GM12878 (cell line): Measurements from ENCODE around the gene CLEC16A. TPM values are rescaled to one million over a fixed set of nuclear protein-coding genes. Genes with fewer than 3 reads are reported as not detected.

ENCODE experiments used
- ATAC-seq: fragments of 200-7000 bp; cut with Tn5 transposase; 3 replicates; pipeline ENCODE4 v1.9.1; 2020; ENCODE audit warnings: mild to moderate bottlenecking, moderate library complexity
- BruUV-seq: library from RNA; stranded (reverse); fragments of 400-500 nt; replicated peaks from 2 replicates; lab custom pipeline; 2021; lab: Mats Ljungman, UMichigan
- CTCF ChIA-PET: fragments of 300-600 bp; sonication (Branson Sonifier 250); formaldehyde crosslinking; extraction: SDS; loops from one replicate; lab custom pipeline; 2021; ENCODE audit warnings: inconsistent platforms; lab: Yijun Ruan, JAX
- POLR2A ChIA-PET: fragments of 350-600 bp; formaldehyde crosslinking; extraction: SDS; loops from one replicate; lab custom pipeline; 2021; ENCODE audit warnings: inconsistent platforms; lab: Charles Lee
- RAD21 ChIA-PET: fragments of 300-600 bp; sonication (Branson Sonifier 250); formaldehyde crosslinking; loops from one replicate; lab custom pipeline; 2023; ENCODE audit warnings: antibody characterized with exemption; ENCODE audit not compliant: unreplicated experiment; lab: Charles Lee
- SMC1A ChIA-PET: fragments of 300-600 bp; sonication (Branson Sonifier 250); formaldehyde crosslinking; loops from one replicate; lab custom pipeline; 2023; ENCODE audit not compliant: unreplicated experiment, uncharacterized antibody; lab: Charles Lee
- DNase-seq: peaks from one replicate; pipeline ENCODE4 v3.0.0-alpha.2; 2011; ENCODE audit warnings: low read depth, low spot score
- FAIRE-seq: peaks from 3 replicates; lab custom pipeline; 2011; peaks lifted over from hg19 to GRCh38; lab: Jason Lieb, UNC
- H2AFZ ChIP-seq: 2 replicates; pipeline ENCODE4 v1.6.0; 2011; ENCODE audit warnings: low read depth, low read length, control low read depth; ENCODE audit not compliant: control insufficient read depth
- H3K27ac ChIP-seq: 2 replicates; pipeline ENCODE4 v1.5.1; 2011; ENCODE audit warnings: control low read depth; ENCODE audit not compliant: control insufficient read depth, insufficient read depth
- H3K27me3 ChIP-seq, 2 experiments: replicated peaks in 1 of 2; 2 replicates each; pipeline versions ENCODE4 v1.6.0 to v1.6.1; 2011; ENCODE audit warnings: low read length in 1 of 2; ENCODE audit not compliant: control insufficient read depth in 2 of 2, insufficient read depth in 2 of 2
- H3K36me3 ChIP-seq, 2 experiments: 2 replicates each; pipeline ENCODE4 v1.5.1; 2011; ENCODE audit warnings: low read length in 1 of 2; ENCODE audit not compliant: control insufficient read depth in 2 of 2, insufficient read depth in 2 of 2
- H3K4me1 ChIP-seq: 2 replicates; pipeline ENCODE4 v1.6.1; 2011; ENCODE audit warnings: mild to moderate bottlenecking, low read length, moderate library complexity, mixed read lengths; ENCODE audit not compliant: control insufficient read depth, insufficient read depth
- H3K4me2 ChIP-seq: 2 replicates; pipeline ENCODE4 v1.6.0; 2011; ENCODE audit warnings: control low read depth; ENCODE audit not compliant: control insufficient read depth, insufficient read depth
- H3K4me3 ChIP-seq: fragments of 200-600 bp; sonication (generic); 2 replicates; pipeline ENCODE4 v1.5.1; 2016
- H3K79me2 ChIP-seq: 2 replicates; pipeline ENCODE4 v1.6.0; 2011; ENCODE audit warnings: low read length; ENCODE audit not compliant: control insufficient read depth, insufficient read depth
- H3K9ac ChIP-seq: 2 replicates; pipeline ENCODE4 v1.8.0; 2011; ENCODE audit warnings: low read length, control low read depth, mixed read lengths; ENCODE audit not compliant: control insufficient read depth, insufficient read depth
- H3K9me3 ChIP-seq: replicated peaks from 3 replicates; pipeline ENCODE4 v1.5.1; 2011; ENCODE audit warnings: mild to moderate bottlenecking, low read length; ENCODE audit not compliant: control insufficient read depth, insufficient read depth
- H4K20me1 ChIP-seq: 2 replicates; pipeline ENCODE4 v1.6.0; 2011; ENCODE audit not compliant: control insufficient read depth, insufficient read depth
- EED ChIP-seq: sonication (generic); IDR thresholded peaks from 2 replicates; pipeline ENCODE4 v1.6.1; 2016; ENCODE audit warnings: antibody characterized with exemption, low read depth
- FOXK2 ChIP-seq: fragments of 450-650 bp; IDR thresholded peaks from 2 replicates; pipeline ENCODE4 v1.6.1; 2017; ENCODE audit warnings: mild to moderate bottlenecking, moderate library complexity
- MTA2 ChIP-seq: fragments of 450-650 bp; IDR thresholded peaks from 2 replicates; pipeline ENCODE4 v1.6.1; 2016; ENCODE audit warnings: low read depth, mild to moderate bottlenecking, moderate library complexity
- TCF7 ChIP-seq: IDR thresholded peaks from 2 replicates; pipeline ENCODE4 v1.6.1; 2014; ENCODE audit warnings: antibody characterized with exemption, borderline replicate concordance
- WGBS: methylation state at CpG from one replicate; pipeline ENCODE4 v1.1.6; 2016; ENCODE audit warnings: low lambda C conversion rate; ENCODE audit not compliant: insufficient replicate concordance, insufficient coverage; ENCODE audit errors: missing lambda C conversion rate; 5-methylcytosine and 5-hydroxymethylcytosine counted together
- in situ Hi-C: fragments of 300-500 bp; cut with MboI; formaldehyde crosslinking; loops from 9 replicates; pipeline ENCODE4 v1.14.3; 2018; ENCODE audit warnings: mixed read lengths
- intact Hi-C: fragments of 100-400 bp; cut with micrococcal nuclease; formaldehyde crosslinking; loops from one replicate; pipeline ENCODE4 v1.14.2; 2022; ENCODE audit not compliant: unreplicated experiment
- polyA plus RNA-seq, 11 experiments: library from polyadenylated mRNA; depleted of rRNA in 4 of 11; unstranded in 6 of 11; stranded (reverse) in 5 of 11; fragments of >200 nt; fragmentation: Nextera tagmentation in 4 of 11; fragmentation: Illumina TruSeq in 1 of 11; extraction: Ambion mirVana in 4 of 11; extraction: Trizol in 1 of 11; gene quantifications; 1 replicate in 1 of 11; 2 replicates in 10 of 11; pipeline versions ENCODE4 v1.2.1 to v1.2.3, GENCODE V29; 2011 to 2016; ENCODE audit warnings: inconsistent platforms in 2 of 11, missing spikeins in 2 of 11, low read depth in 1 of 11
- total RNA-seq, 4 experiments: library from RNA; depleted of rRNA in 3 of 4; stranded (reverse); fragments of >200 nt in 3 of 4; fragmentation: Illumina TruSeq in 1 of 4; extraction: Trizol in 1 of 4; gene quantifications; 2 replicates each; pipeline versions ENCODE4 v1.2.1 to v1.2.3, GENCODE V29; 2013 to 2021
- TF ChIP-seq, protein P1 (sequence below): IDR thresholded peaks from 2 replicates; pipeline ENCODE4 v1.6.1; 2012; ENCODE audit warnings: low read length, inconsistent platforms

CLEC16A gene
- total and polyA plus RNA-seq, 10 of the 15 experiments (the other 5 are each of a cell fraction or from before 2014, with no cell fraction given): 1.5 to 28.8 (median 19.2) TPM

GRCh38 chr16:10946308-10946707 lies 1.9 kb downstream of the CLEC16A start:
- H3K4me2 ChIP-seq: peak overlapping the region; percentile 76
- ChIA-PET POLR2A (interaction anchor here (0.6 to 1.0 kb wide), 3 partner anchors 10 to 723 kb away, joined by 3 to 5 read pairs (median 4); no protein-coding TSS in a partner anchor), CTCF (interaction anchor here (0.9 to 7.1 kb wide), 5 partner anchors 7 to 425 kb away, joined by 3 to 107 read pairs (median 8); partner anchors contain the start of gene DEXI)
- no peak overlapping the region for H3K9ac ChIP-seq
- BruUV-seq: no TSS peak
- TF ChIP-seq TCF7: no peak
- no peak for TF ChIP-seq EED
- TF ChIP-seq, protein P1, sequence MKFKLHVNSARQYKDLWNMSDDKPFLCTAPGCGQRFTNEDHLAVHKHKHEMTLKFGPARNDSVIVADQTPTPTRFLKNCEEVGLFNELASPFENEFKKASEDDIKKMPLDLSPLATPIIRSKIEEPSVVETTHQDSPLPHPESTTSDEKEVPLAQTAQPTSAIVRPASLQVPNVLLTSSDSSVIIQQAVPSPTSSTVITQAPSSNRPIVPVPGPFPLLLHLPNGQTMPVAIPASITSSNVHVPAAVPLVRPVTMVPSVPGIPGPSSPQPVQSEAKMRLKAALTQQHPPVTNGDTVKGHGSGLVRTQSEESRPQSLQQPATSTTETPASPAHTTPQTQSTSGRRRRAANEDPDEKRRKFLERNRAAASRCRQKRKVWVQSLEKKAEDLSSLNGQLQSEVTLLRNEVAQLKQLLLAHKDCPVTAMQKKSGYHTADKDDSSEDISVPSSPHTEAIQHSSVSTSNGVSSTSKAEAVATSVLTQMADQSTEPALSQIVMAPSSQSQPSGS: no peak
- TF ChIP-seq MTA2: no peak
- TF ChIP-seq FOXK2: no peak
- TF ChIP-seq, all 136 proteins: peak for 0
- H3K9me3 ChIP-seq: no peaks in the 10 kb centered on the region
- no peak for FAIRE-seq
- intact Hi-C loops: no loop called here
- SMC1A ChIA-PET: interaction anchor here (1.2 to 4.3 kb wide), 3 partner anchors 9 to 14 kb away, joined by 4 to 15 read pairs (median 4); no protein-coding TSS in a partner anchor
- peaks cover 17% of the 10 kb centered on the region for H3K4me1 ChIP-seq
- ATAC-seq: no peak
- 0 out of 2 replicates have a peak overlapping the region, but pooled peaks have one; percentile 7 for H3K27ac ChIP-seq
- H4K20me1 ChIP-seq: no peaks in the 10 kb centered on the region
- WGBS: 75% methylated on average over 5 of the region's 5 CpGs
- DNase-seq: no peak
- in situ Hi-C loops: no loop called here
- H2AFZ ChIP-seq: no peak overlapping the region
- peaks cover 69% of the 10 kb centered on the region for H3K79me2 ChIP-seq
- RAD21 ChIA-PET: interaction anchor here (0.8 to 6.0 kb wide), 2 partner anchors 12 to 19 kb away, joined by 3 to 61 read pairs; no protein-coding TSS in a partner anchor
- no peaks in the 10 kb centered on the region for H3K36me3 ChIP-seq
- H3K4me3 ChIP-seq: peak overlapping the region; percentile 94; the same call in 1 of the 2 replicates
- H3K27me3 ChIP-seq: no peaks in the 10 kb centered on the region
